H1 (cell line): ENCODE data around the gene DPT. TPM values are rescaled to one million over a fixed set of nuclear protein-coding genes. Genes with fewer than 3 reads are reported as not detected.

ENCODE experiments used
- CTCF ChIA-PET: fragments of 300-600 bp; sonication (Branson Sonifier 250); formaldehyde crosslinking; loops from one replicate; lab custom pipeline; 2021; ENCODE audit not compliant: partially characterized antibody; lab: Charles Lee
- POLR2A ChIA-PET: fragments of 300-600 bp; sonication (Branson Sonifier 250); formaldehyde crosslinking; loops from one replicate; lab custom pipeline; 2021; ENCODE audit warnings: inconsistent platforms; ENCODE audit not compliant: partially characterized antibody; lab: Charles Lee
- DNase-seq, 2 experiments: peaks; one replicate each; pipeline versions ENCODE4 v3.0.0 to v3.0.0-alpha.2; 2010 to 2022; ENCODE audit warnings: low spot score in 2 of 2, low read depth in 1 of 2, mixed read lengths in 1 of 2
- FAIRE-seq: peaks from 2 replicates; lab custom pipeline; 2011; peaks lifted over from hg19 to GRCh38; lab: Jason Lieb, UNC
- H2AFZ ChIP-seq: 2 replicates; pipeline ENCODE4 v1.8.1; 2012; ENCODE audit warnings: low read length, inconsistent platforms
- H2AK5ac ChIP-seq: 2 replicates; pipeline ENCODE4 v1.6.1; 2013; ENCODE audit warnings: low read depth, low read length
- H2BK120ac ChIP-seq: replicated peaks from 2 replicates; pipeline ENCODE3; 2013; ENCODE audit warnings: low read depth, low read length, inconsistent platforms
- H2BK12ac ChIP-seq: 2 replicates; pipeline ENCODE4 v1.6.1; 2013; ENCODE audit warnings: low read depth, low read length
- H2BK15ac ChIP-seq: 2 replicates; pipeline ENCODE4 v1.6.1; 2013; ENCODE audit warnings: low read length
- H2BK20ac ChIP-seq: 2 replicates; pipeline ENCODE4 v1.6.1; 2013; ENCODE audit warnings: low read length
- H2BK5ac ChIP-seq: 2 replicates; pipeline ENCODE4 v1.6.1; 2013; ENCODE audit warnings: low read depth, low read length
- H3K14ac ChIP-seq: 2 replicates; pipeline ENCODE4 v1.6.1; 2013; ENCODE audit warnings: inconsistent platforms; ENCODE audit not compliant: insufficient read length
- H3K18ac ChIP-seq: 2 replicates; pipeline ENCODE4 v1.6.1; 2013; ENCODE audit warnings: low read length; ENCODE audit errors: extremely low read depth
- H3K23ac ChIP-seq: 2 replicates; pipeline ENCODE4 v1.6.1; 2013; ENCODE audit warnings: inconsistent platforms; ENCODE audit not compliant: insufficient read length
- H3K23me2 ChIP-seq: 2 replicates; pipeline ENCODE4 v1.6.1; 2013; ENCODE audit warnings: low read depth, low read length
- H3K27ac ChIP-seq: 2 replicates; pipeline ENCODE4 v1.6.1; 2011; ENCODE audit warnings: low read depth, low read length, inconsistent platforms
- H3K27me3 ChIP-seq, 4 experiments: replicated peaks in 1 of 4; 1 replicate in 1 of 4; 2 replicates in 3 of 4; pipeline versions ENCODE4 v1.6.1 to v1.8.1; 2011 to 2013; ENCODE audit warnings: low read length in 3 of 4, mild to moderate bottlenecking in 3 of 4, inconsistent platforms in 2 of 4, mixed read lengths in 2 of 4, moderate library complexity in 1 of 4; ENCODE audit not compliant: control insufficient read depth in 3 of 4, insufficient read depth in 3 of 4; ENCODE audit errors: extremely low read depth in 1 of 4
- H3K36me3 ChIP-seq, 4 experiments: 2 replicates each; pipeline versions ENCODE4 v1.6.1 to v1.8.1; 2011 to 2013; ENCODE audit warnings: mild to moderate bottlenecking in 4 of 4, low read length in 3 of 4, moderate library complexity in 2 of 4, control low read depth in 1 of 4, inconsistent platforms in 1 of 4; ENCODE audit not compliant: insufficient read depth in 4 of 4, control insufficient read depth in 2 of 4
- H3K4ac ChIP-seq: replicated peaks from 2 replicates; pipeline ENCODE3; 2013; ENCODE audit warnings: low read length, low read depth, mixed read lengths, inconsistent platforms; ENCODE audit not compliant: insufficient read length
- H3K4me1 ChIP-seq, 4 experiments: replicated peaks in 1 of 4; 1 replicate in 1 of 4; 2 replicates in 3 of 4; pipeline versions ENCODE4 v1.6.1 to v1.8.1; 2011 to 2013; ENCODE audit warnings: low read length in 3 of 4, inconsistent platforms in 2 of 4, mixed read lengths in 1 of 4; ENCODE audit not compliant: insufficient read depth in 4 of 4, control insufficient read depth in 3 of 4
- H3K4me2 ChIP-seq, 2 experiments: 2 replicates each; pipeline versions ENCODE4 v1.6.1 to v1.8.1; 2011 to 2013; ENCODE audit warnings: low read depth in 2 of 2, low read length in 2 of 2, control low read depth in 1 of 2, inconsistent platforms in 1 of 2, mild to moderate bottlenecking in 1 of 2; ENCODE audit not compliant: insufficient read depth in 1 of 2
- H3K4me3 ChIP-seq, 4 experiments: fragments of 200-600, 300-600 bp in 1 of 4; sonication (generic), shearing (Covaris generic), sonication (Bioruptor Twin) in 1 of 4; 2 replicates each; pipeline versions ENCODE4 v1.5.1 to v1.8.1; 2011 to 2016; ENCODE audit warnings: low read length in 4 of 4, low read depth in 3 of 4, control low read depth in 2 of 4, inconsistent platforms in 2 of 4, mild to moderate bottlenecking in 2 of 4, mixed read lengths in 1 of 4, moderate library complexity in 1 of 4; ENCODE audit not compliant: insufficient read depth in 2 of 4; ENCODE audit errors: extremely low read depth in 1 of 4
- H3K56ac ChIP-seq: replicated peaks from 2 replicates; pipeline ENCODE3; 2013; ENCODE audit warnings: low read depth, mild to moderate bottlenecking, mixed read lengths, low read length, inconsistent platforms; ENCODE audit not compliant: insufficient read length
- H3K79me1 ChIP-seq: 2 replicates; pipeline ENCODE4 v1.6.1; 2013; ENCODE audit warnings: low read depth, low read length, control low read depth
- H3K79me2 ChIP-seq, 2 experiments: 2 replicates each; pipeline versions ENCODE4 v1.6.1 to v1.8.1; 2012 to 2013; ENCODE audit warnings: low read length in 2 of 2, mild to moderate bottlenecking in 2 of 2, inconsistent platforms in 1 of 2; ENCODE audit not compliant: insufficient read depth in 2 of 2, control insufficient read depth in 1 of 2
- H3K9ac ChIP-seq, 4 experiments: replicated peaks in 1 of 4; 1 replicate in 1 of 4; 2 replicates in 3 of 4; pipeline versions ENCODE4 v1.6.1 to v1.8.1; 2011 to 2013; ENCODE audit warnings: low read depth in 3 of 4, low read length in 3 of 4, control low read depth in 2 of 4, mild to moderate bottlenecking in 2 of 4, moderate library complexity in 2 of 4, inconsistent platforms in 1 of 4; ENCODE audit errors: extremely low read depth in 1 of 4
- H3K9me3 ChIP-seq, 2 experiments: 2 replicates each; pipeline versions ENCODE4 v1.6.1 to v1.8.1; 2012 to 2013; ENCODE audit warnings: mild to moderate bottlenecking in 2 of 2, moderate library complexity in 2 of 2, control low read depth in 1 of 2, inconsistent platforms in 1 of 2, low read depth in 1 of 2, low read length in 1 of 2, mixed read lengths in 1 of 2; ENCODE audit not compliant: insufficient read depth in 2 of 2
- H4K20me1 ChIP-seq, 2 experiments: replicated peaks in 1 of 2; 2 replicates each; pipeline versions ENCODE3 to v1.8.1; 2011 to 2013; ENCODE audit warnings: inconsistent platforms in 2 of 2, low read length in 2 of 2, mild to moderate bottlenecking in 1 of 2; ENCODE audit not compliant: insufficient read depth in 2 of 2, control insufficient read depth in 1 of 2
- H4K5ac ChIP-seq: 2 replicates; pipeline ENCODE4 v1.6.1; 2013; ENCODE audit warnings: low read length, low read depth, mixed read lengths, inconsistent platforms; ENCODE audit not compliant: insufficient read length
- H4K8ac ChIP-seq: 2 replicates; pipeline ENCODE4 v1.8.0; 2013; ENCODE audit warnings: mild to moderate bottlenecking, moderate library complexity, low read length, inconsistent platforms; ENCODE audit not compliant: insufficient read depth; ENCODE audit errors: extremely low read depth
- H4K91ac ChIP-seq: replicated peaks from 2 replicates; pipeline ENCODE3; 2013; ENCODE audit warnings: low read length, mixed read lengths, inconsistent platforms; ENCODE audit not compliant: insufficient read length
- BRCA1 ChIP-seq: IDR thresholded peaks from 2 replicates; pipeline ENCODE4 v1.6.1; 2012; ENCODE audit warnings: low read depth, low read length, improper control_type of control experiment
- EGR1 ChIP-seq: IDR thresholded peaks from 2 replicates; pipeline ENCODE4 v1.6.1; 2011; ENCODE audit warnings: low read depth, low read length, borderline replicate concordance
- JUN ChIP-seq: IDR thresholded peaks from 2 replicates; pipeline ENCODE4 v1.6.1; 2011; ENCODE audit warnings: low read depth, mild to moderate bottlenecking, improper control_type of control experiment, low read length
- JUND ChIP-seq: IDR thresholded peaks from 2 replicates; pipeline ENCODE4 v1.6.1; 2011; ENCODE audit warnings: mild to moderate bottlenecking, improper control_type of control experiment, low read length
- KDM4A ChIP-seq: IDR thresholded peaks from one replicate; pipeline ENCODE4 v1.7.1; 2012; ENCODE audit warnings: low read depth, mild to moderate bottlenecking, moderate library complexity, low read length, inconsistent platforms; ENCODE audit not compliant: severe bottlenecking
- KDM5A ChIP-seq: fragments of 200-600 bp; IDR thresholded peaks from 2 replicates; pipeline ENCODE4 v1.7.1; 2012; ENCODE audit warnings: mild to moderate bottlenecking, low read length, inconsistent platforms, mixed read lengths
- MAFK ChIP-seq: IDR thresholded peaks from 2 replicates; pipeline ENCODE4 v1.6.1; 2012; ENCODE audit warnings: low read depth, mild to moderate bottlenecking, improper control_type of control experiment, low read length
- POU5F1 ChIP-seq: IDR thresholded peaks from 2 replicates; pipeline ENCODE4 v1.6.1; 2011; ENCODE audit warnings: low read depth, mild to moderate bottlenecking, low read length, moderate library complexity
- RBBP5 ChIP-seq: IDR thresholded peaks from 2 replicates; pipeline ENCODE4 v1.7.1; 2012; ENCODE audit warnings: low read depth, mild to moderate bottlenecking, inconsistent platforms, low read length, moderate library complexity, borderline replicate concordance
- RFX5 ChIP-seq: IDR thresholded peaks from 2 replicates; pipeline ENCODE4 v1.6.1; 2011; ENCODE audit warnings: low read depth, low read length, improper control_type of control experiment, borderline replicate concordance
- RXRA ChIP-seq: IDR thresholded peaks from 2 replicates; pipeline ENCODE4 v1.6.1; 2011; ENCODE audit warnings: low read depth, mild to moderate bottlenecking, low read length, moderate library complexity; ENCODE audit not compliant: insufficient read depth
- SRF ChIP-seq: IDR thresholded peaks from 2 replicates; pipeline ENCODE4 v1.6.1; 2011; ENCODE audit warnings: mild to moderate bottlenecking, low read depth, low read length, moderate library complexity
- TBP ChIP-seq: IDR thresholded peaks from 2 replicates; pipeline ENCODE4 v1.6.1; 2011; ENCODE audit warnings: low read depth, low read length, improper control_type of control experiment
- TCF12 ChIP-seq: IDR thresholded peaks from 2 replicates; pipeline ENCODE4 v1.6.1; 2011; ENCODE audit warnings: low read depth, mild to moderate bottlenecking, low read length
- YY1 ChIP-seq: IDR thresholded peaks from 2 replicates; pipeline ENCODE4 v1.6.1; 2011; ENCODE audit warnings: low read depth, mild to moderate bottlenecking, low read length
- WGBS, 2 experiments: shearing (Covaris generic) in 1 of 2; methylation state at CpG; one replicate each; pipeline versions ENCODE4 v1.1.6 to v1.1.7; 2013 to 2015; ENCODE audit warnings: low lambda C conversion rate in 2 of 2, mixed read lengths in 2 of 2, inconsistent platforms in 1 of 2, low coverage in 1 of 2, missing lambda C conversion rate in 1 of 2; ENCODE audit not compliant: insufficient replicate concordance in 2 of 2, insufficient coverage in 1 of 2, insufficient read length in 1 of 2; ENCODE audit errors: extremely low coverage in 1 of 2, missing lambda C conversion rate in 1 of 2; 5-methylcytosine and 5-hydroxymethylcytosine counted together
- polyA plus RNA-seq, 7 experiments: library from polyadenylated mRNA; depleted of rRNA in 3 of 7; stranded (reverse) in 5 of 7; unstranded in 2 of 7; fragments of >200 nt in 5 of 7; fragments of 200-250 nt in 2 of 7; gene quantifications; 1 replicate in 5 of 7; 2 replicates in 1 of 7; 4 replicates in 1 of 7; pipeline versions ENCODE4 v1.2.1 to v1.2.3, GENCODE V29; 2011 to 2013; ENCODE audit warnings: missing spikeins in 2 of 7, mixed read lengths in 2 of 7
- total RNA-seq: library from RNA; stranded (reverse); fragmentation: NEBNext Ultra II Directional; extraction: Animal tissue kit (Norgen Biotek cat#: 25700); gene quantifications from 2 replicates; pipeline ENCODE4 v1.2.1, GENCODE V29; 2021

DPT gene
- total and polyA plus RNA-seq, 2 of the 8 experiments (the other 6 are each of a cell fraction or from before 2014, with no cell fraction given), result not detected

DNA sequence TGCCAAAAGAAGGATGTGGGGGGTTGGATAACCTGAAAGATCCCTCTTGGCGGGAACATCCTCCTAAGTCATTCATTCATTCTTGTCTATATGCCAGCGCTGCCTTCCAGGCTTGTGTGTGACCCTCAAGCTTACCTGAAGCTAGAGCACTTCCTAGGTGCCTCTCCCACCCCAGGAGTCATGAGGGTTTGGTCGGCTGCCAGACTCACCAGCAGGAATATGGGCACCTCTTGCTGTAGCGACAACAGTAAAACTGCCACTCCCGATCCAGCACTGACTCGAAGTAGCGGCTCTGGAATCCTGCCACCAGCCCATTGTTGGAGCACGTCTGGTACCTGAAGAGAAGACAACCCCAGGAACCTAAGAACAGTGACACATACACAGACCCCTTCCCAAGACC, 15.0 kb downstream of the DPT start:
- H3K14ac ChIP-seq, result no peak overlapping the region
- H4K91ac ChIP-seq, result no peak overlapping the region
- no peak overlapping the region for H2AFZ ChIP-seq
- no peaks in the 10 kb centered on the region for H3K9me3 ChIP-seq
- no peak overlapping the region for H4K5ac ChIP-seq
- H3K4ac ChIP-seq, result no peak overlapping the region
- H3K79me1 ChIP-seq, result no peaks in the 10 kb centered on the region
- no peaks in the 10 kb centered on the region for H4K20me1 ChIP-seq
- DNase-seq (no peak), FAIRE-seq (no peak)
- no peak overlapping the region for H2BK20ac ChIP-seq
- no peaks in the 10 kb centered on the region; a peak in 1 of 7 replicates for H3K4me1 ChIP-seq
- H2BK12ac ChIP-seq, result no peak overlapping the region
- H3K18ac ChIP-seq, result no peak overlapping the region
- no peak overlapping the region for H2BK120ac ChIP-seq
- H2BK15ac ChIP-seq, result no peak overlapping the region
- H3K9ac ChIP-seq, result no peak overlapping the region
- POLR2A ChIA-PET, result no interaction called here
- no peak overlapping the region for H3K27ac ChIP-seq
- H3K4me2 ChIP-seq, result no peak overlapping the region
- CTCF ChIA-PET, result interaction anchor here (1.0 kb wide), 1 partner anchor 110 kb away, joined by 4 read pairs; no protein-coding TSS in a partner anchor
- 91% methylated on average over 8 of the region's 8 CpGs; no CpG with 5 or more reads in 1 of the 2 experiments for whole genome bisulfite sequencing, 2 experiments
- no peak overlapping the region for H3K4me3 ChIP-seq
- no peak overlapping the region for H3K23ac ChIP-seq
- TF ChIP-seq RBBP5, result no peak
- no peak for TF ChIP-seq EGR1
- no peak for TF ChIP-seq TBP
- no peak for TF ChIP-seq SRF
- no peak for TF ChIP-seq RFX5
- no peak for TF ChIP-seq YY1
- no peak for TF ChIP-seq KDM5A
- TF ChIP-seq TCF12, result no peak
- no peak for TF ChIP-seq RXRA
- TF ChIP-seq BRCA1, result no peak
- TF ChIP-seq JUN, result no peak
- TF ChIP-seq MAFK, result no peak
- TF ChIP-seq KDM4A, result no peak
- no peak for TF ChIP-seq POU5F1
- TF ChIP-seq JUND, result no peak
- H4K8ac ChIP-seq, result no peak overlapping the region
- H3K56ac ChIP-seq, result no peak overlapping the region
- no peaks in the 10 kb centered on the region for H3K23me2 ChIP-seq
- no peak overlapping the region for H2AK5ac ChIP-seq
- no peaks in the 10 kb centered on the region for H3K36me3 ChIP-seq
- H3K27me3 ChIP-seq, result no peaks in the 10 kb centered on the region
- no peaks in the 10 kb centered on the region for H3K79me2 ChIP-seq
- H2BK5ac ChIP-seq, result no peak overlapping the region
